SU-DHL-6 (cell line): ENCODE data around the gene GAMT.

Source experiments
- CTCF ChIP-seq: fragments of 200-600 bp; sonication (generic); IDR thresholded peaks from one replicate; pipeline ENCODE4 v1.5.1; 2017; ENCODE audit warnings: antibody characterized with exemption, mild to moderate bottlenecking, low read length, moderate library complexity; ENCODE audit not compliant: insufficient read depth, poor library complexity, severe bottlenecking
- EZH2phosphoT487 ChIP-seq: fragments of 200-600 bp; sonication (generic), shearing (Covaris generic); conservative IDR thresholded peaks from 2 replicates; pipeline ENCODE4 v1.6.1; 2018; ENCODE audit warnings: mild to moderate bottlenecking, antibody characterized with exemption, low read length, moderate library complexity, mixed read lengths

GRCh38 chr19:1429750-1430149, 28.4 kb upstream of the GAMT start:
- no peak for TF ChIP-seq CTCF
- no peak for TF ChIP-seq EZH2phosphoT487
